Right cardiac atrium (tissue), 5 donors: ENCODE measurements around the gene C14orf132. TPM values are rescaled to one million over a fixed set of nuclear protein-coding genes. Genes with fewer than 3 reads are reported as not detected.

Experiments
- ATAC-seq, 2 donors: fragments of 200-7000 bp; cut with Tn5 transposase; one replicate each; pipeline versions ENCODE4 v1.8.0 to v1.9.1; 2020; ENCODE audit warnings: moderate library complexity in 2 of 2, mild to moderate bottlenecking in 1 of 2
- DNase-seq, 3 donors: peaks; one replicate each; pipeline ENCODE4 v3.0.0-alpha.2; 2020
- H3K27ac ChIP-seq: one replicate; pipeline ENCODE4 v1.5.1; 2013; ENCODE audit warnings: mild to moderate bottlenecking, low read length, control low read depth, moderate library complexity
- H3K27me3 ChIP-seq: one replicate; pipeline ENCODE4 v1.6.1; 2013; ENCODE audit not compliant: control insufficient read depth, insufficient read depth
- H3K4me1 ChIP-seq: one replicate; pipeline ENCODE4 v1.6.1; 2013; ENCODE audit warnings: low read length; ENCODE audit not compliant: control insufficient read depth, insufficient read depth
- H3K4me3 ChIP-seq: one replicate; pipeline ENCODE4 v1.5.1; 2013; ENCODE audit warnings: low read length, control low read depth
- H3K9me3 ChIP-seq: one replicate; pipeline ENCODE4 v1.6.1; 2013; ENCODE audit warnings: low read length; ENCODE audit not compliant: control insufficient read depth
- WGBS: extraction: QIAGEN DNeasy Blood & Tissue Kit; methylation state at CpG from one replicate; pipeline ENCODE4 v1.1.7; 2013; 5-methylcytosine and 5-hydroxymethylcytosine counted together
- intact Hi-C, 4 donors: fragments of 100-400 bp; cut with DNase I; formaldehyde crosslinking; loops; one replicate each; pipeline versions ENCODE4 v1.11.0 to v1.14.0; 2022 to 2023
- polyA plus RNA-seq: library from polyadenylated mRNA; stranded (reverse); fragments of 200-250 nt; gene quantifications from one replicate; pipeline ENCODE4 v1.2.3, GENCODE V29; 2013
- total RNA-seq, 4 donors: library from RNA; stranded (reverse); fragmentation: NEBNext Ultra II Directional; extraction: Animal tissue kit (Norgen Biotek cat#: 25700); gene quantifications; one replicate each; pipeline ENCODE4 v1.2.1, GENCODE V29; 2021
- donor health status: healthy with polysubstance abuse.
- donor health status: DM: no; HTN: yes; CAD: no.
- donor health status: DM: no; HTN: no; CAD: no.
- donor health status: DM: no; HTN: yes; CAD: no; lungs with severe emphysema.
- donor health status: DM: yes; HTN: yes; CAD: no.

Gene C14orf132
- total and polyA plus RNA-seq, 5 donors, result 2.9 to 5.3 (median 4.4) TPM

DNA sequence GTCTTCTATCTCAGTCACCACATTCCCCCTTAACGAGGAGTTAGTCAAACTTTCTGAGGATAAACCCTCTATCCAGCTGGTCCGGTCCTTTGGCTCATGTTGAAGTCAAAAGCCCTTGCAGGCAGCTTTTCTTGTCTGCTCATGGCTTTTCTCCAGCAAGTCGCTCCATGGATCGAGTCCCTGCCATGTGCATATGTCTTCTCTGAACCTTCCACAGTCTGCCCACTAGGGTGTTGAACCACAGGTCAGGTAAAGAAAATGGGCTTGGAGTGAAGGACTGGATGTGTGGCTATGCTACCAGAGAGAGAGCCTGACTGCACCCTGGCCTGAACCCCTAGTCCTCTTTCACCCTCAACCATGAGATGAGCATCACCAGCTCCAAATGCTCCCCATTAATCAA is 22.8 kb downstream of the C14orf132 start:
- intact Hi-C loops, result no loop called here
- H3K27ac ChIP-seq, result no peak overlapping the region

DNA sequence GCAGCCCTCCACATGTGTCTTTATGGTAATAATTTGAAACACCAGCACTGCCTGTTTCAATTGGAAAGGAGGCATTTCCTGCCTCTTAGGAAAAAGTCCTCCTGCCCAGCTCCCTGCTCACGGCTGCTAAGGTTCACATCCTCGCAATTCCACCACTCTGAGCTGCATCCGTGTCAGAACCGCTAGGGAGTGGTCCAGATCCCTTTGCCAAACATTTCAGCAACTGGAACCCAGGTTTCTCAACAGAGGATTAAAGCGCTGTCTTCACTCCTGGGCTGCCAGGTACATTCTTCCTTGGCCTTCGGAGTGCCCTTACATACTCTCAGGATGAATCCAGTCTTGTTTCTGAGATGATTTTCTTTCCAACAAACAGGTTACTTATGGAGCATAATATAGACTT is 23.3 kb downstream of the C14orf132 start:
- no peaks in the 10 kb centered on the region for H3K27me3 ChIP-seq
- H3K4me1 ChIP-seq, result no peaks in the 10 kb centered on the region
- DNase-seq (no peak), ATAC-seq (no peak)
- intact Hi-C loops, result no loop called here
- 84% methylated on average over 6 of the region's 6 CpGs for WGBS
- H3K4me3 ChIP-seq, result no peak overlapping the region
- no peaks in the 10 kb centered on the region for H3K9me3 ChIP-seq
- no peak overlapping the region for H3K27ac ChIP-seq

More for the DNA sequence above, 22.8 kb downstream of the C14orf132 start:
- 82% methylated on average over 4 of the region's 4 CpGs for WGBS
- no peak for DNase-seq
- Histone ChIP-seq H3K4me3 (no peak overlapping the region), H3K9me3 (no peaks in the 10 kb centered on the region), H3K4me1 (no peaks in the 10 kb centered on the region), H3K27me3 (no peaks in the 10 kb centered on the region)
- ATAC-seq, result no peak

DNA sequence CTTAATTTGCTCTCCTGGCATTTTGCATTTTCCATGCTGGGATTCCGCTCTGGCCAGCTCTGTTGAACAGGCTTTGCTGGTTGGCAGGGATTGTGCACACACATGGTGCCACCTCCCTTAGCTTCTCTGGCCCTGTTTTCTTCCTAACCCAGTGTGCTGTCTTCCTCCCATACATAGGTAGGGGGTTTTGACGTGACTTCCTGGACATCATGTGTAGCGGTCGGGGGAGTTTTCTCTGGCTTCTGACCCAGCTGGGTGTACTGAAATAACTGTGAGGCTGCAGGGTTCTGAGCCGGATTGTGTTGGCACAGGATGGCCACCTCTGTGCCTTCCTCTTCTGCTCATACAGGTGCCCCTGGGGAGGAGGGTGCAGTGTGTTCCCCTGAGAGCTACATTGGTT is 25.7 kb downstream of the C14orf132 start:
- no peaks in the 10 kb centered on the region for H3K9me3 ChIP-seq
- 67% methylated on average over 5 of the region's 5 CpGs for WGBS
- no peaks in the 10 kb centered on the region for H3K4me1 ChIP-seq
- DNase-seq (no peak), ATAC-seq (no peak)
- no peak overlapping the region for H3K4me3 ChIP-seq
- no peaks in the 10 kb centered on the region for H3K27me3 ChIP-seq
- intact Hi-C loops, result no loop called here
- no peak overlapping the region for H3K27ac ChIP-seq

DNA sequence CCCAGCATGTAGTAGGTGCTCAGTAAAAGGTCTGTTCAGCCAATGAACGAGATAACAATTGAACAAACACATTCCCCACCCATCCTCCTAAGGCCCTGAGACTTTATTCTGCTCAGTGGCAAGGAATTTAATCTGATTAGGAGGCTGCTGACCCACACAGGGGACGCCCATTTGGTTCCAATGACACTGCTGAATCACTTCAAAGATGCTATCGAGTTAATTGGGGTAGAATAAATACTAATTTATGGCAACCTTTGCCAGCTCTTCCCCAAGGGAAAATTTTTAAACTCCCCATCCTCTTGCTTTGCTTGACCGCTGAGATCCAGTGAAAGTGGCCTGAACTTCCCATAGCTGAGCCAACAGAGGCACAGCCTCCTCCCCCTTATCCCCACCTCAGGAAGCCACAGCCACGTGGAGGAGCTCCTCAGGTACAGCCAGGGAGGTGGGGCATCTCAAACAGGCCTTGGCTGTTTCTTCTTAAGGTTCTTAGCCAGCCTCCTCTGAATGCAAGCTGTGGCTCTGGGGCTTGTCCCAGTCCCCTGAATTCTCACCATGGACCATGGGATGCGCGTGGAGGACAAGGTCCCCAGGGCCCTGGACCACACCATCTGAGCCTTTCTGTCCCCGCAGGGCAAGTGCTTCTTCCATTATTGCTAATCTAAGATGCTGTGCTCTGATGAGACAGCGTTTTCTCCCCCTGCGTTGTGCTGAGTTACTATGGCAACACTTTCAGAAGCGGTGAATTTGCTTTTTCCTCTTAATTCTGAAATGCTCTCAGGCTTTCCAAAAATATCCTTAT is 26.7 kb downstream of the C14orf132 start:
- intact Hi-C loops, result no loop called here
- DNase-seq (no peak), ATAC-seq (no peak)
- H3K27ac ChIP-seq, result no peak overlapping the region
- H3K9me3 ChIP-seq, result no peaks in the 10 kb centered on the region
- no peaks in the 10 kb centered on the region for H3K4me1 ChIP-seq
- H3K4me3 ChIP-seq, result no peak overlapping the region
- 60% methylated on average over 11 of the region's 11 CpGs for WGBS
- H3K27me3 ChIP-seq, result no peaks in the 10 kb centered on the region

DNA sequence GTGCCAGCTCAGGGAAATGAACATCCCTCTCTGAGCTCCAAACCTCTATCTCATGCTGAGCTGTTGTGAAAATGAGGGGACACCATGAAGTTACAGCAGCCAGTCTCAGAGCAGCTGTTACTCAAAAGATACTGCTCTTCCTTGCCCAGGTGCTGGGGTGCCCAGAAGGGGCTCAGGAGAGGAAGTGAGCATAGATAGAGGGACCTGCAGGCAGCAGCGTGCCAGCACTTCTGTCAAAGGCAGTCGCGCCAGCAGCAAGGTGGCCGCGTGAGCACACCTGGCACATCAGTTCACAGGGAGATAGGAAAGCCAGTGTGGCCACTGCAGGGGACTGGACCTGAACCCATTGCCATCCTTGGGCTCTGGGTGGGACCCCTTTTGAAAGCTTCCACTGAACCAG is 27.8 kb downstream of the C14orf132 start:
- H3K27ac ChIP-seq, result no peak overlapping the region
- DNase-seq, result no peak
- ATAC-seq, result no peak
- H3K4me3 ChIP-seq, result no peak overlapping the region
- intact Hi-C loops, result no loop called here
- H3K9me3 ChIP-seq, result no peaks in the 10 kb centered on the region
- no peaks in the 10 kb centered on the region for H3K4me1 ChIP-seq
- 94% methylated on average over 5 of the region's 5 CpGs for WGBS
- no peaks in the 10 kb centered on the region for H3K27me3 ChIP-seq

DNA sequence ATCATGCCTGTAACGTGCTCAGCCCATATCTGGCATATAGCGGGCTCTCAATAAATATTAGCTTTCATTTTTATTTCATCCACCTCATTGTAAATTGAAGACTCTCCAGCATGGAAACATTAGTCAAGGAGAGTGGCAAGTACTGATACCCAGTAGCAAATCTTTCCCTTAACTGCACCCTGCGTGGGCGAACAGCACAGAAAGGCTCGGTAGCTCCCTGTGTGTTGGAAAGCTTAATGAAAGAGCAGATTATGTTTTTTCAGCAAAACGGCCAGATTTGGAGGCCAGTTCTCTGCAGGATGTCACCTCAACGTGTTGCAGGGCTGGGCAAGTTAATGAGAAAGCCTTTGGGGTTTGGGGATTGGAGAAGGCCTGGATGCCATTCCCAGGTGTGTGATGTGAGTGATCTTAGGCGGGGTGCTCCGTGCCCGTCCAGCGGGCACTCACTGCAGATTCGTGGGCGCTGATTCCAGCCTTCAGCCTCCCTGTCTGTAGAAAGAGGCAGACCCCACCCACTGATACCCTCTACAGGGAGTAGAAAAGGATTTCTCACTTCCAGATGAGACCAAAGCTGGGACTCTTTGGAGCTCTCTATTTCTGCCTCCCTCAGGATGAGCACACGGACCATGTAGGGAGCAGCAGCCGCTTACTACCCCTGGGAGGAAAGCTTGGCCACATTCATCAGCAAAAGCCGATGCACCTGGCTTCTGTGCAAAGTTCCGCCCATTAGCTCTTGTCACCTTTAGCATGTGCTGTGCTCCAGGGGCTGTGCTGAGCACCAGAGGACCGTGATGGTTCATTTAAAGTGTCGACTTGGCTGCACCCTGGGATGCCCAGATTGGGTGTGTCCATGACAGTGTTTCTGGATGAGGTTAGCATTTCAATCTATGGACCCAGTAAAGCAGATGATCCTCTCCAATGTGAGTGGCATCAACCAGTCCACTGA is 29.1 kb downstream of the C14orf132 start:
- Histone ChIP-seq H3K4me3 (no peak overlapping the region), H3K9me3 (no peaks in the 10 kb centered on the region), H3K27me3 (no peaks in the 10 kb centered on the region), H3K27ac (no peak overlapping the region), H3K4me1 (no peaks in the 10 kb centered on the region)
- 84% methylated on average over 19 of the region's 19 CpGs for WGBS
- intact Hi-C loops, result no loop called here
- no peak for DNase-seq
- no peak for ATAC-seq

DNA sequence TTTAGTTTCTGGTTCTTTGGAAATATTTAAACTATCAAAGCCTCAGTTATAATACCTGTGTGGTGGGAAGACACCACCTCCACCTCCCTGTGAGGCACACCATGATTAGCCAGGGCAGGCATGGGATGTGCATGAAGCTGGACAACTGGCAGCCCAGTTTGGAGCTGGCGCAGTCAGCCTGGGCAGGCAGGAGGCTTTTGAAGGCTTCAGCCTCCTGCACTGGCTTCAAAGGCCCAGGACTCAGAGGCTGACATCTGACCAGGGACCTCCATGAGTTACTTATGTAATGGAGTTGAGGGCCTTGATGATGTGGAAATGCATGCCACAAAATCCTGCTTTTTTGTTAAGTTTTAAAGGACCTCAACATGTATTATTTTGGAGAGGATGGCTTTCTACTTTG is 30.3 kb downstream of the C14orf132 start:
- ATAC-seq (no peak), DNase-seq (no peak)
- Histone ChIP-seq H3K4me1 (no peaks in the 10 kb centered on the region), H3K27ac (no peak overlapping the region), H3K4me3 (no peak overlapping the region), H3K9me3 (no peaks in the 10 kb centered on the region), H3K27me3 (no peaks in the 10 kb centered on the region)
- WGBS, result 2% methylated on average over 1 of the region's 1 CpG
- intact Hi-C loops, result no loop called here

DNA sequence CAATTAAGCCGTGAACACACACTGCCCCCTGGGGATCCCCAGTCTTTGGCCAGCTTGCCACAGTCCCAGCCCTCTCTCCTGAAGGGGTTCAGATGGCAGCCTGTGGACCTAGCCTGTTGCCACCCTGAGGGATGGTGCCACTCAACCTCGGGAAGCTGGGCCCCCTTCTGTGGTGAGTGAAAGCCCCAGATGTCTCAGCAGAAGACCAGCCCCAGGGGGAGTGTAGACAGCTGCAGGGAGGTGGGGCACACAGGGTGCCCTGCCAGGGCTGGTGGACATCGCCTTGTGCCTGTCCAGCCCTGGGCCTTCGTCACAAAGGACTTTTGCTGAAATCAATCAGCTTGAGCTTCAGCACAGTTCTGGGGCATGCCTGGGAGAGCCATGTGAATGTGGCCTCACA is 32.4 kb downstream of the C14orf132 start:
- no peak for DNase-seq
- H3K27me3 ChIP-seq, result no peaks in the 10 kb centered on the region

DNA sequence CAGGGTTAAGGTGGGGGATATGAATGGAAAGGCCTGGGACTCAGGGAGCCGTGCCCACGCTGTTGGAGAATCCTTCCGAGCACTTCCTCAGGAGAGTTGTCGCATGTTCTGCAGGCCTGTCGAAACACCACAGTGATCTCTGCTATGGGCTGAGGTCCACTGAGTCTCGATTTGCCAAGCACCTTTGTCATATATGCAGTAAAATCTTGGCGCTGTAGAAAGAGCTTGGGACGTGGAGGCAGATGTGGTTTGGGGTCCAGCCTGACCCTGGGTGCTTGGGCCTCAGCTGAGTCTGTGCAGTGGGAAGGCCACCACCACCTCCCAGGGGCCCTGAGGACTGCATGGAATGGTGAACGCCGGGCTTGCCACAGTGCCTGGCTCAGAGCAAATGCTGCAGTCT is 32.9 kb downstream of the C14orf132 start:
- 94% methylated on average over 10 of the region's 10 CpGs for WGBS
- H3K27ac ChIP-seq, result no peak overlapping the region
- DNase-seq (no peak), ATAC-seq (no peak)
- no peaks in the 10 kb centered on the region for H3K4me1 ChIP-seq
- no peak overlapping the region for H3K4me3 ChIP-seq
- H3K9me3 ChIP-seq, result no peaks in the 10 kb centered on the region
- intact Hi-C loops, result no loop called here
- H3K27me3 ChIP-seq, result no peaks in the 10 kb centered on the region

More for the DNA sequence above, 32.4 kb downstream of the C14orf132 start:
- ATAC-seq, result no peak
- intact Hi-C loops, result no loop called here
- Histone ChIP-seq H3K4me3 (no peak overlapping the region), H3K27ac (no peak overlapping the region), H3K9me3 (no peaks in the 10 kb centered on the region), H3K4me1 (no peaks in the 10 kb centered on the region)
- 92% methylated on average over 4 of the region's 4 CpGs for WGBS

DNA sequence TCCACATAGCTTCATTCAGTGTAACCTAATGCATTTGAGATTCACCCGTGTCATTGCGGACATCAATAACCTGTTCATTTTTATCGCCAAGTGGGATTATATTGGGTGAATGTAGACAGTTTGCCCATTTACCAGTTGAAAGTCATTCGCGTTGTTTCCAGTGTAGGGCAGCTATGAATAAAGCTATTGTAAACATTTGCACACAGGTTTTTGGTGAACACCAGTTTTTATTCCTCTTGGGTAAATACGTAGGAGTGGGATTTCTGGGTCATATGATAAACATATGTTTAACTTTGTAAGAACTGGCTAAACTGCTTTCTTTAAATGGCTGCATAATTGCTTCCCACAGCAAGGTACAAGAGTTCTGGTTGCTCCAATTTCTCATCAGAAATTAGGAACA is 33.6 kb downstream of the C14orf132 start:
- intact Hi-C loops, result no loop called here
- Histone ChIP-seq H3K9me3 (no peaks in the 10 kb centered on the region), H3K4me3 (no peak overlapping the region), H3K27ac (no peak overlapping the region), H3K27me3 (no peaks in the 10 kb centered on the region), H3K4me1 (no peaks in the 10 kb centered on the region)
- WGBS, result 96% methylated on average over 6 of the region's 6 CpGs
- DNase-seq, result no peak
- ATAC-seq, result no peak
